GM18858 (cell line): Measurements from ENCODE around the gene OTUD4.
"Not testable (repeated sequence)": the region's sequence is repeated elsewhere in the genome, so short reads cannot be mapped to it uniquely, and the experiment has no call there.

Experiments used
- ATAC-seq: cut with Tn5 transposase; IDR thresholded peaks from one replicate; pipeline ENCODE4 v1.9.1; 2021; ENCODE audit not compliant: unreplicated experiment

Gene OTUD4

GRCh38 chr4:145180298-145181090 is at the start of gene OTUD4:
Gene OTUD4, minus strand, starts transcription at chr4:145180589. Its CDS starts 616 bp downstream, at chr4:145179973.
- ATAC-seq: peak; percentile 80

GRCh38 chr4:145223228-145223627 is 42.8 kb upstream of the OTUD4 start:
- not testable (repeated sequence) for ATAC-seq

GRCh38 chr4:145221529-145221928 is 41.1 kb upstream of the OTUD4 start:
- not testable (repeated sequence) for ATAC-seq

- ATAC-seq: no peak
Measured at GRCh38 chr4:145219090-145219489, 38.7 kb upstream of the OTUD4 start.

GRCh38 chr4:145218251-145218650 is 37.9 kb upstream of the OTUD4 start:
- peak; percentile 84 for ATAC-seq

GRCh38 chr4:145217349-145217748 is 37.0 kb upstream of the OTUD4 start:
- ATAC-seq: no peak

GRCh38 chr4:145216535-145216934 is 36.1 kb upstream of the OTUD4 start:
- ATAC-seq: no peak

GRCh38 chr4:145213245-145213644 is 32.9 kb upstream of the OTUD4 start:
- ATAC-seq: peak; percentile 47

- no peak for ATAC-seq
Measured at GRCh38 chr4:145207934-145208333, 27.5 kb upstream of the OTUD4 start.

GRCh38 chr4:145203410-145203809 is 23.0 kb upstream of the OTUD4 start:
- no peak for ATAC-seq

GRCh38 chr4:145200366-145200765 is 20.0 kb upstream of the OTUD4 start:
- no peak for ATAC-seq

- ATAC-seq: no peak
Measured at GRCh38 chr4:145199051-145199716, 18.8 kb upstream of the OTUD4 start.

GRCh38 chr4:145196747-145197146 is 16.4 kb upstream of the OTUD4 start:
- ATAC-seq: no peak

- peak; percentile 85 for ATAC-seq
Measured at GRCh38 chr4:145195167-145195952, 15.0 kb upstream of the OTUD4 start.

GRCh38 chr4:145189981-145190380 is 9.6 kb upstream of the OTUD4 start:
- ATAC-seq: no peak

- ATAC-seq: peak; percentile 83
Measured at GRCh38 chr4:145186729-145187128, 6.3 kb upstream of the OTUD4 start.

- ATAC-seq: no peak
Measured at GRCh38 chr4:145183581-145183980, 3.2 kb upstream of the OTUD4 start.

- ATAC-seq: no peak
Measured at GRCh38 chr4:145183023-145183422, 2.6 kb upstream of the OTUD4 start.

- ATAC-seq: no peak
Measured at GRCh38 chr4:145182222-145182621, 1.8 kb upstream of the OTUD4 start.

GRCh38 chr4:145181091-145181501 is 707 bp upstream of the OTUD4 start:
- no peak for ATAC-seq

- peak; percentile 7 for ATAC-seq
Measured at GRCh38 chr4:145179861-145180297, 510 bp downstream of the OTUD4 start.
